ENCODE results near the gene NUDT8. TPM values are rescaled to one million over a fixed set of nuclear protein-coding genes. Genes with fewer than 3 reads are reported as not detected.
A peak's percentile ranks its signal among the peaks of the same experiment; 100 is the strongest.

The NUDT8 gene
- total RNA-seq, 1 donor from 2014 or later: 5.8 TPM

- Mint-ChIP-seq H3K9me3 (ENCODE audit: unreplicated experiment) (peaks cover 3% of the 10 kb centered on the region), H3K27me3 (ENCODE audit: unreplicated experiment) (peaks cover 11% of the 10 kb centered on the region), H3K27ac (ENCODE audit: unreplicated experiment) (no peak overlapping the region), H3K4me3 (ENCODE audit: unreplicated experiment) (no peak overlapping the region), H3K4me1 (ENCODE audit: low read depth, unreplicated experiment) (peaks cover 7% of the 10 kb centered on the region), H3K36me3 (ENCODE audit: unreplicated experiment) (no peaks in the 10 kb centered on the region)
- no peak for DNase-seq
- TF ChIP-seq CTCF (IDR thresholded peaks at IDR 0.05; ENCODE audit: partially characterized antibody, unreplicated experiment): no peak
Measured at GRCh38 chr11:67615728-67616430, 13.9 kb downstream of the NUDT8 start.

GRCh38 chr11:67614730-67615714 lies 14.7 kb downstream of the NUDT8 start:
- Mint-ChIP-seq H3K4me3 (ENCODE audit: unreplicated experiment) (no peak overlapping the region), H3K36me3 (ENCODE audit: unreplicated experiment) (no peaks in the 10 kb centered on the region), H3K27me3 (ENCODE audit: unreplicated experiment) (peaks cover 6% of the 10 kb centered on the region), H3K4me1 (ENCODE audit: low read depth, unreplicated experiment) (peaks cover 2% of the 10 kb centered on the region), H3K27ac (ENCODE audit: unreplicated experiment) (no peak overlapping the region), H3K9me3 (ENCODE audit: unreplicated experiment) (peaks cover 3% of the 10 kb centered on the region)
- peak; percentile 44 for TF ChIP-seq CTCF (IDR thresholded peaks at IDR 0.05; ENCODE audit: partially characterized antibody, unreplicated experiment)
- DNase-seq: peak; percentile 69

GRCh38 chr11:67613960-67614715 lies 15.6 kb downstream of the NUDT8 start:
- Mint-ChIP-seq H3K27ac (ENCODE audit: unreplicated experiment) (no peak overlapping the region), H3K4me1 (ENCODE audit: low read depth, unreplicated experiment) (no peaks in the 10 kb centered on the region), H3K36me3 (ENCODE audit: unreplicated experiment) (no peaks in the 10 kb centered on the region), H3K9me3 (ENCODE audit: unreplicated experiment) (peaks cover 2% of the 10 kb centered on the region), H3K27me3 (ENCODE audit: unreplicated experiment) (peaks cover 6% of the 10 kb centered on the region), H3K4me3 (ENCODE audit: unreplicated experiment) (no peak overlapping the region)
- TF ChIP-seq CTCF (IDR thresholded peaks at IDR 0.05; ENCODE audit: partially characterized antibody, unreplicated experiment): peak; percentile 85
- peak; percentile 80 for DNase-seq

GRCh38 chr11:67613313-67613959 lies 16.3 kb downstream of the NUDT8 start:
- no peak overlapping the region for H3K4me3 Mint-ChIP-seq (ENCODE audit: unreplicated experiment)
- no peaks in the 10 kb centered on the region for H3K36me3 Mint-ChIP-seq (ENCODE audit: unreplicated experiment)
- peaks cover 2% of the 10 kb centered on the region for H3K9me3 Mint-ChIP-seq (ENCODE audit: unreplicated experiment)
- no peak for DNase-seq
- no peak for TF ChIP-seq CTCF (IDR thresholded peaks at IDR 0.05; ENCODE audit: partially characterized antibody, unreplicated experiment)
- no peaks in the 10 kb centered on the region for H3K4me1 Mint-ChIP-seq (ENCODE audit: low read depth, unreplicated experiment)
- H3K27ac Mint-ChIP-seq (ENCODE audit: unreplicated experiment): no peak overlapping the region
- peaks cover 6% of the 10 kb centered on the region for H3K27me3 Mint-ChIP-seq (ENCODE audit: unreplicated experiment)
